HG03045 (cell line): ENCODE data around the gene VPS13A.

ENCODE experiments used
- ATAC-seq: cut with Tn5 transposase; IDR thresholded peaks from one replicate; pipeline ENCODE4 v1.9.1; 2021; ENCODE audit warnings: mild to moderate bottlenecking, moderate library complexity; ENCODE audit not compliant: unreplicated experiment

Gene VPS13A

DNA sequence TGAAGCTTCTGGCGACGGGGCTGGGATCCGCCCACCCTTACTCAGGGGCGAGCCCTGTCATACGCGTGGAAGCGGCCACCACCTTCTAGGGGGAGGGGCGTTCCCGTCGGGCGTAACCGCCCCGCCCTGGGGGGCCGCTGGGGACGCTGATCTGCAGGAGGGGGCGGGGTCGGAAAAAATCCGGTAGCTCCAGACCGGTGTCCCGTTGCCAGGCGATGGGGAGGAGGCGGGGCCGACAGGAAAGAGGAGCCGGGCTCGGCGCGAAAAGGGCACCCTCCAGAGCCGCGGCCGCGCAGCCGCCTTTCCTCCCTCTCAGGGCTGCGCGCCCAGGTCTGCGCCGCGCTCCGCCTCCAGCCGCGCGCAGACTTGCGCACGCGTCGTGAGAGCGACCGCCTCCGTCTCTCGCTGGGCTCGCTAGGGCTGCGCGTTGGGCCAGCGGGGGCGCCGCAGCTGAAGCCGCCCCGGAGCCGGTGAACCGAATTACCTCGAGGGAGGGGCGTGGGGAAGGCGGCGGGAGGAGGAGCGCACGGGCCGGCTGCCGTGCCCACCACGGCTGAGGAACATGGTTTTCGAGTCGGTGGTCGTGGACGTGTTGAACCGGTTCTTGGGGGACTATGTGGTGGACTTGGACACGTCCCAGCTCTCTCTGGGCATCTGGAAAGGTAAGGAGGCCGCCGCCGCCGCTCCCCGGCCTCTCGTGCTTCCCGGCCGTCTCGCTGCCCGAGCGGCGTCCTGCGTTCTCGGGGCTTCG, at the start of gene VPS13A:
Gene VPS13A (plus strand): TSS at position 392 of the 751 bp plus-strand sequence. CDS start 171 bp downstream, at position 563.
- peak; percentile 87 for ATAC-seq

DNA sequence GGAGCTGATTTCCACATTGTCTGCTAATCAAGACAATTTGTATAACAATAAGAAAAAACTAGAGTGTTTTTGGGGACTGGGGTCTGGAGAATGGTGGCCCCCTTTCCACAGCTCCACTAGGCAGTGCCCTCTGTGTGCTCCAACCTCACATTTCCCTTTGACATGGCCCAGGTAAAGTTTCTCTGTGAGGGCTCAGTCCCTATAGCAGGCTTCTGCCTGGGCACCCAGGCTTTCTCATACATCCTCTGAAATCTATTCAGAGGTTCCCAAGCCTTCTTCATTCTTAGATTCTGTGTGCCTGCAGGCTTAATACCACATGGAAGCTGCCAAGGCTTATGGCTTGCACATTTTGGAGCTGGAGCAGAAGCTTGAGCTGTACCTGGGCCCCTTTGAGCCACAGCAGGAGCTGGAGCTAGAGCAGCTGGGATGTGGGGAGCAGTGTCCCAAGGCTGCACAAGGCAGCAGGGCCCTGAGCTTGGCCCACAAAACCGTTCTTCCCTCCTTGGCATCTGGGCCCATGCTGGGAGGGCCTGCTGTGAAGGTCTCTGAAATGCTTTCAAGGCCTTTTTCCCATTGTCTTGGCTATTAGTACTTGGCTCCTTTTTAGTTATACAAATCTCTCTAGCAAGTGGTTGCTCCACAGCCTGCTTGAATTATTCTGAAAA, 49.1 kb upstream of the VPS13A start:
- ATAC-seq, result no peak

DNA sequence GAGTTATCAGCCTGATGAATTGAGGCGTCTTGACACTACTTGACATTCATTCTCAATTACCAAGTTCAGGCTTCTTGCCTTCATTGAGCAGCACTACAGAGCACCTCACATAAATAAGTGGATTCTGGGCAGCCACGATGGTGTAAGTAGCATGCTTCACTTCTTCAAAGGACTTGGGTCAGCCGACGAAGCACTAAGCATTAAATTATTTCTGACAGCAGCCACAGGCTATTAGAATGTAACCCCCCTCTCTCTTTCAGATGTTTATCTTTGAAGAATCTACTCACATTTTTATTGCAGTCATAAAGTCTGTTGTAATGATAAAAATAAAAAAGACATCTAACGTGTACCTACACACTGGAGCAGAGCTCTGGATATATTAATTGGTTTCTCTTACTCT, 45.9 kb upstream of the VPS13A start:
- ATAC-seq, result no peak

DNA sequence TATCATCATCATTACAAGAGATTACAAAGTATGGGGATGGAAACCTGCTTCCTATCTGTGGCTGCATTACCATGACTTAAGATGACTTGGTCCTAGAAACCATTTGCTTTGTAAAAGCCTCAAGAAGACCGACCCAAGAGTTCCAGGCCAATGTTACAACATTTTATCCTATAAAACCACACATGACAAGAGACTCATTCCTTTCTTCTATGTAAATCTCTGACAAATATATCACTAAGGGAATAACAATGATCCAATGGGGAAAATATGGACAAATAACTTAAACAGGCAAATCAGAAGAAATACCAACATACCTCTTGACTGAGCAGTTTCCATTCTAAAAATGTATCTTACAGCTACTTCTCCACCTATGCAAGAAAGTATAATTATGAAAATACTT, 44.3 kb upstream of the VPS13A start:
- no peak for ATAC-seq

GRCh38 chr9:77142366-77142765, 35.0 kb upstream of the VPS13A start:
- ATAC-seq, result no peak

- no peak for ATAC-seq
Measured at GRCh38 chr9:77149879-77150278, 27.5 kb upstream of the VPS13A start.

GRCh38 chr9:77152289-77152688, 25.0 kb upstream of the VPS13A start:
- ATAC-seq, result no peak

GRCh38 chr9:77156646-77157371, 20.5 kb upstream of the VPS13A start:
- no peak for ATAC-seq

GRCh38 chr9:77158772-77159513, 18.4 kb upstream of the VPS13A start:
- ATAC-seq, result no peak

GRCh38 chr9:77161191-77161590, 16.1 kb upstream of the VPS13A start:
- no peak for ATAC-seq

GRCh38 chr9:77161966-77162365, 15.4 kb upstream of the VPS13A start:
- no peak for ATAC-seq

DNA sequence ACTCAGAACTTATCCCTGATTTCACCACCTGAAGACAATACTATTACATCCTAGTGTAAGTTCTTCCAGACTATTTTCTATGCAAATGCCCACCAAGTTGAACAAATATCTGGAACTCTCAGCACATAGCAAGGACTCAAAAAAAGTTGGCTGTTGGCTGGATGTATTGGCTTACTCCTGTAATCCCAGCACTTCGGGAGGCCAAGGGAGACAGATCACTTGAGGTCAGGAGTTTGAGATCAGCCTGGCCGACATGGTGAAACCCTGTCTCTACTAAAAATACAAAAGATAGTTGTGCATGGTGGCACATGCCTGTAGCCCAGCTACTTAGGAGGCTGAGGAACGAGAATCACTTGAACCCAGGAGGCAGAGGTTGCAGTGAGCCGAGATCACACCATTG, 15.0 kb upstream of the VPS13A start:
- no peak for ATAC-seq

GRCh38 chr9:77163884-77164283, 13.4 kb upstream of the VPS13A start:
- no peak for ATAC-seq

DNA sequence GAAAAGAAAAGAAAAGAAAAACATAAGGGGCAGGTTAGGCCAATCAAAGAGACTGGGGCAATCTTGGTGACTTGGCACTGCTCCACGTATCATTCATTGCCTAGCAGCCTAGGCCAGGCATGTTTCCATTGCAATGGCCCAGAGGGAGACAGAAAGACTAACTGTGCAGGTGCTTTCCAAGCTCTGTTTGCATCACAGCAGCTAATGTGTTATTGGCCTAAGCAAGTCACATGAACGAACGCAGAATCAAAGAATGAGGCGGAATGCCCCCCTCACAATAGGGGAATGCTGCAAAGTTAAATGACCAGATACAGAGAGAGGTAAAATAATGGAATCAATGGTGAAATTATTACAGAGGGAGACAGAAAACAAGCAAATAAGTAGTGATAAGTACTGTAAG, 11.1 kb upstream of the VPS13A start:
- no peak for ATAC-seq

GRCh38 chr9:77170991-77171699, 6.2 kb upstream of the VPS13A start:
- no peak for ATAC-seq

DNA sequence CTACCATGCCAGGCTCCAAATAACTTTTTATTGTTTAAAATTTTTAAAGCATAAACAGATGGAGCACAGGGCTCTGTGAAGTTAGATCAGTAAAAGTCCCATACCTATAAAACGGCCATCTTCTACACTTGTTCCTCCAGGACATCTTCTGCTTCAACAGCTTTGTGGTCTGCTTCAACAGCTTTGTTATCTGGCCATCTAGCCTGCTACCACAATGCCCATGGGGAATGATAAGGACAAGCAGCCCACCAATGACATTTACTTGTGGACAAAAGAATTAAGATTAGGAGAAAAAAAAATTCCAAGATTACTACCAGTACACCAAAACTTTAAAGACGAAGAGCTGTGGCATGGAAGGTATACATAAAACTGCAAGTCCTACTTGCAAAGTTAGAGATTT, 2.2 kb upstream of the VPS13A start:
- ATAC-seq, result no peak

GRCh38 chr9:77176106-77176505, 1.2 kb upstream of the VPS13A start:
- ATAC-seq, result no peak

DNA sequence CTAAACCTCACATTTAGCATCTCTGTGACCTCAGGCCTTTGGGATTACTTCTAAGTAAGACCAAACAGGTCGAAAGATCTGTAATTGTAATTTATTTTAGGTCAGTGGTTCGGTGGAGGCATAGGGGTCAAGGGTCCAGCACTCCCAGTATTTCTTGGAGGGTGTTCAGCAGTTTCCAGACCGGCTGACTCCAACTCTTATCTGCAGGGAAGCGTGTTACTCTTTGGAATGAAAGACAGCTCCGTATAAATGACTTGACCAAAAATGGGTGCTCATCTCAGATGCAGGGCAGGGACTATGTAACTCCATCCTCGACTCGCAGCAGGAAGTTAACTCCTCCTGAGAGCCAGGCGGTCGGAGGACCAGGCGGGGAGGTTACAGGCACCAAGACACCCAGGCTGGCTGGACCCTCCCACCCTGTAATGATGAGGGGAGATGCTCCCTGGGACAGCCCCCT, 620 bp upstream of the VPS13A start:
- no peak for ATAC-seq

DNA sequence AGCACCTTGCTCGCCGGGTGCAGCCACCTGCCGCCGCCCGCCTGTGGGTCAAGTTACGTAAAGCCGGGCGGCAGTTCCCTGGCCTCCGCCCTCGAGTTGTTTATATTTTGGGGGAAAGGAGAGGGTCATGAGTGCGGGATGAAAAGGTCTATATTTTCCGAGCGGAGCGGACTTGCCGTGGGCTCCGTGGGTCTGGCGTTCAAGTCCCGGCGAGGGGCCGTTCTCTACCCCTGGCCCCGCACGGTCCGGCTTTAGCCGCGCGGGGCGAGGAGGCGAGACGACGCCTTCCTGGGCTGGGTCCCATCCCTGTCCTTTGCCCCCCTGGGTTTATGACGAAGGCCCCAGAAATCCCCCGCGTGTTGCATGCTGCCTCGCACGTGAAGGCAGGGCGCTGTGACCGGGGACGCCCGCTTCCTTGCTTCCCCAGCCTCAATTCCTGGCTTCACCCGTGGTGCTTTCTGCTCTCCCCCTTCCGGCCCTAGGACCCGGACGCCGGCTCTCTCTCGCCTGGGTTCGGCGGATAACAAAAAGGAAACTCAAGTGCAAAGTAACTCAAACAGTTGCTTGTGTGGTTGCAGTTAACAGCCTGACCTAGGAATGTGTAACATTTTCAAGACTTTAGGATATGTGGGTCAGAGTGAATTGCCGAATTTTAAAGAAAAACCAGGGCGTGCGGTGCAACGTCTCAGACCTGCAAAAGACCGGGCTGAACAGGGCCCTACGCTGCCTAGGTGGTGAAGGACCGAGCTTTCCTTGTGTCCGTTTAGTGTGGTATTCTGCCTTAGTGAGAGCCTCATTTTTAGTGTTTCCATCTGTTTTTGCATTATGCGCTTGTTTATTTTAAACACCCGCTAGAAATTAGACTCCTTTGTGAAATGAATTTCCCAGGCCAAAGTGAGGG, 810 bp downstream of the VPS13A start:
- peak; percentile 17 for ATAC-seq
